Measurements from ENCODE around the gene DPH2. TPM values are rescaled to one million over a fixed set of nuclear protein-coding genes. Genes with fewer than 3 reads are reported as not detected.
A peak's percentile ranks its signal among the peaks of the same experiment; 100 is the strongest.

DPH2 gene
- polyA plus RNA-seq, 10 donors: 13.7 to 19.3 (median 18.2) TPM

- no peak for DNase-seq
Measured at GRCh38 chr1:43963006-43963405, 6.8 kb upstream of the DPH2 start.

DNA sequence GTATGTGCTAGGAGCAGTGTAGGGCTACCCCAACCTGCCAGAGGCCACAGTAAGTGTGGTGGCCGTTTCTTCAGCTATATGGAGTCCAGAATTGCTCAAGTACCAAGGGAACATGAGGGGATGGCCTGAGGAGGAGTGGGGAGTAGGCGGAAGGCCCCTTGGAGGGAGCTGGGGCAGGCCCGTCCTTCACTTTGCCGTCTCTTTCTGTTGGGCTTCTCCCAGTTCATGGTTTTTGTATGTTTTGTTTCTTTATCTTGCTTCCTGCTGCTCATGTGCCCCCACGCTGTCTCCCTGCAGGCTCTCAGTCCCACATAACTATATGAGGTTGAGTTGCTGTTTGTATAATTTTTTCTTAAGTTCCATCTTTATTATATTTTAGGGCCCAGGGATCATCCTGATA lies 5.9 kb upstream of the DPH2 start:
- DNase-seq: no peak

DNA sequence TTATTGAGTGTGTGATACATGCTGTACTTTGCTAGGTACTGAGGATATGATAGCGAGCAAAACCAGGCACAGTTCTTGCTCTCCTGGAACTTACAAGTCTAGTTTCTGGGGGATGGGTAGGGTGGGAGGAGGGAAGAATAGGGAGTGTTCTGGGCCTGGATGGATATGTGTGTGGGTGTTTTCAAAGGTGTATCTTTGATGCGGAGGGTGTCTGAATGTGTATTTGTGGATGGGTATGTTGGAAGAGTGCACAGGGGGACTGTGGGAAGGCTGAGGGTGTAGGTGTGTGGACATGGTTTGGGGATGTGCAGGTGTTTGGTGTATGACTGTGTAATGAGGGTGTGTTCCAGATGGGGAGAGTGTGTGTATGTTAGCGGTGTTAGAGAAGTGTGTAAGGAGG lies 4.5 kb upstream of the DPH2 start:
- DNase-seq: no peak

DNA sequence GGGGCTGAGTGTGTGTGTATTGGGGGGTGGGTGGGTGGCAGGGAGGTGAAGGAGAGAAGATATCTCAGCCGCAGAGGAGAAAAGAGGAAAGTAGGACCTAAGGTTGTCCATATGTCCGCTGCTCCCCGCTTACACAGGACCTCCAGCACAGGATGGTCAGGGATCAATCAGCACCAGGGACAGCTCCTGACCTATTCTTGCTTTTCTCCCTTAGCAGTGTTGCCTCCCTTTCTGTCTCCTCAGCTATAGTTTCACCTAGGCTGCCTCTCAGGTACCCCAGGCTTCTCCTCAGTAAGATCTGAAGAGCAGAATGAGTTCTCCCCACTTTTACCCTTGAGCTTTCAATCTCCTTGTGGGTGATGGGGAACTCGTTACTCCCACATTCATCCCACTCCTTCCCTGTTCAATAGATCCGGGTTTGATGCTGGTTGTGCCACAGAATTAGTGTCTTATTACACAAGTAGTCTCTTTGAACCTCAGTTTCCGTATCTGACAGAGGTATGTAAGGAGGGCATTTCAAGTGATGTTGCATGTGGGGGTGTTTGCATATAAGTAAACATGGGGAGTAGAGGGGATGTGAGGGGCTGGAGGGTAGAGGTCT lies 1.4 kb upstream of the DPH2 start:
- peak in 2 of 3 donors; percentile 48 to 53 for DNase-seq

DNA sequence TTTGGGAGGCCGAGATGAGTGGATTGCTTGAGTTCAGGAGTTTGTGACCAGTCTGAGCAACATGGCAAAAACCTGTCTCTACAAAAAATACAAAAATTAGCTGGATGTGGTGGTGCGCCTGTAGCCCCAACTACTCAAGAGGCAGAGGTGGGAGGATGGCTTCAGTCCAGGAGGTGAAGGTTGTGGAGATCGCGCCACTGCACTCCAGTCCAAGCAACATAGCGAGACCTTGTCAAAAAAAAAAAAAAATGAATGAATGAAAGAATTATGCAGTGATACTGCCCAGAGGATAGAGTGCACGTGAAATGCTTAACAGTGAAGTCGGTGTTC lies 429 bp upstream of the DPH2 start:
- no peak for DNase-seq

DNA sequence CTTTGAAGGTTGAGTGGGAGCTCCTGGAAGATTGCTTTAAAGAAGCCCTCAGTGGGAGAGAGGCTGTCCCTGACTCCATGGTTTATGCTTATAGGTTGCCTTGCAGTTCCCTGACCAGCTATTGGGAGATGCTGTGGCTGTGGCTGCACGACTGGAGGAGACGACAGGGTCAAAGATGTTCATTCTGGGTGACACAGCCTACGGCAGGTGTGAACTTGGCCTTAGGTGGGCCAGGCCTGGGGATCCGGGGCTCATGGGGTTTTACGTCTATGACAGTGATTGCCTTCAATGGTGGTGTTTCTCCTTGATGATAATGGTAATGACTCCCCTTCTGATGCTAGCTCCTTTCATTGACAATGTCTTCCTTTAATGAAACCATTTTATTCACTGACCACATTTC lies 692 bp downstream of the DPH2 start:
- no peak for DNase-seq

DNA sequence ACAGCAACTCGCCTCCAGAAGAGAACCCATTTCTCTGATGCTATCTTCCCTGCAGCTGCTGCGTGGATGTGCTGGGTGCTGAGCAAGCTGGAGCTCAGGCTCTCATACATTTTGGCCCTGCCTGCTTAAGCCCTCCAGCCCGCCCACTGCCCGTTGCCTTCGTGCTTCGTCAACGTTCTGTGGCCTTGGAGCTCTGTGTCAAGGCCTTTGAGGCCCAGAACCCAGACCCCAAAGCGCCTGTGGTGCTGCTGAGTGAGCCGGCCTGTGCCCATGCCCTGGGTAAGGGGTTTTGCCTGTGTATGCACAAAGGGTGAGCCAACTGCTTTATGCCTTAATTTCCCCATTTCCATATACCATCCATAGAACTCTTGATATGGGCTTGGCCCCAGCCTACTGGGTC lies 1.1 kb downstream of the DPH2 start:
- no peak for DNase-seq

GRCh38 chr1:43971336-43971980 lies 1.6 kb downstream of the DPH2 start:
- DNase-seq: no peak

DNA sequence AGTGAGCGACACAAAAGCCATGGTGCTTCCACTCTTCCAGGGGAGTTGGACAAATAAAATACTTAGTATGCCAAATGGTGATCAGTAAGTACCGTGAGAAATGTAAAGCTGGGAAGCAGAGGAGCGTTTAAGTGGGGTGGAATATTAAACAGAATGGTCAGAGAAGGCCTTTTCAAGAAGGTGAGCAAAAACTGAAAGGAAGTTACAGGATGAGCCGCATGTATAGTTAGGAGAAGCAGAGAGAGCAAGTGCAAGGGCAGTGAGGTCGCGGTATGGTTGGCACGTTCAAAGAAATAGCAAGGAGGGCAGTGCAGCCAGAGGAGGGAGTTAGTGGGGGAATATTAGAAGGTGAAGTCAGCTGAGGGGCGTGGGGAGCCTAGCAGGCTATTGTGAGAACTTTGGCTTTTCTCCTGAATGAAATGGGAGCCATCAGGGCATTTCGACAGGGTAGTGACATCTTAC lies 4.2 kb downstream of the DPH2 start:
- DNase-seq: no peak

- peak; percentile 94 to 98 (median 95) for DNase-seq
Measured at GRCh38 chr1:43974443-43975248, 4.8 kb downstream of the DPH2 start, which contains the start of gene ATP6V0B. Gene ATP6V0B (plus strand): TSS chr1:43974960. CDS start chr1:43975041, 81 bp downstream.

DNA sequence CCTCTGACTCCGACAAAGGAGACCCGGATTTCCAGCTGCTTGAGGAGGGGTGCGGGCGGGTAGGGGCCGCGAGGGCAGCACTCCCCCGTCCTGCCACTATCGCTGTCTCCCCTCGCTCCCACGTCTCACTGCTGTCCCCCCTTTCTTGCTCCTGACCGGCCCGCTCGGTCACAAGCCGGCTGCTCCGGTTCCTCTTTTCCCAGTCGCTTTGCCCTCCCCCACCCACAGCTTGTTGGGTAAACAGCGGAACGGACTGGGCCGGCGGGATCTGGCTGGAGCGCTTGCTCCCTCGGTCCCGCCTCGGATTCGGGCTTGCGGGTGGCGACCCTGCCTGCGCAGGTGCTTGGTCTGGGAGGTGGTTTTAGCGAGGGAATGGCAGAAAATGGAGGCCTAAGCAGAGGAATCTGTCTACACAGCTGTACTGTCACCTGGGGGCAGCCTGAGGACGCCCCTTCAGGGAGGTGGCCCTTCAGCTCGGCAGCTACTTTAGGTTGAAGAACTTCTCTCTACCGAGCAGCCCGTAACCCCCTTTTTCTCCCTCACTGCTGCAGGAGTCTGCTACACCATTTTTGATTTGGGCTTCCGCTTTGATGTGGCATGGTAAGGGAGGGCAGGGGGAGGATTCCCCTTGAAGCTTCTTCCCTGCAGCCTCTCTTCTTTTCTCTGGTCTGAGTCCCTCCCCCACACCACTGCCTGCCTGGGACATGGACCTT lies 5.6 kb downstream of the DPH2 start:
- peak in 1 of 3 donors; percentile 66 for DNase-seq

- no peak for DNase-seq
Measured at GRCh38 chr1:43976045-43976444, 6.2 kb downstream of the DPH2 start.

- no peak for DNase-seq
Measured at GRCh38 chr1:43976890-43977289, 7.1 kb downstream of the DPH2 start.

DNA sequence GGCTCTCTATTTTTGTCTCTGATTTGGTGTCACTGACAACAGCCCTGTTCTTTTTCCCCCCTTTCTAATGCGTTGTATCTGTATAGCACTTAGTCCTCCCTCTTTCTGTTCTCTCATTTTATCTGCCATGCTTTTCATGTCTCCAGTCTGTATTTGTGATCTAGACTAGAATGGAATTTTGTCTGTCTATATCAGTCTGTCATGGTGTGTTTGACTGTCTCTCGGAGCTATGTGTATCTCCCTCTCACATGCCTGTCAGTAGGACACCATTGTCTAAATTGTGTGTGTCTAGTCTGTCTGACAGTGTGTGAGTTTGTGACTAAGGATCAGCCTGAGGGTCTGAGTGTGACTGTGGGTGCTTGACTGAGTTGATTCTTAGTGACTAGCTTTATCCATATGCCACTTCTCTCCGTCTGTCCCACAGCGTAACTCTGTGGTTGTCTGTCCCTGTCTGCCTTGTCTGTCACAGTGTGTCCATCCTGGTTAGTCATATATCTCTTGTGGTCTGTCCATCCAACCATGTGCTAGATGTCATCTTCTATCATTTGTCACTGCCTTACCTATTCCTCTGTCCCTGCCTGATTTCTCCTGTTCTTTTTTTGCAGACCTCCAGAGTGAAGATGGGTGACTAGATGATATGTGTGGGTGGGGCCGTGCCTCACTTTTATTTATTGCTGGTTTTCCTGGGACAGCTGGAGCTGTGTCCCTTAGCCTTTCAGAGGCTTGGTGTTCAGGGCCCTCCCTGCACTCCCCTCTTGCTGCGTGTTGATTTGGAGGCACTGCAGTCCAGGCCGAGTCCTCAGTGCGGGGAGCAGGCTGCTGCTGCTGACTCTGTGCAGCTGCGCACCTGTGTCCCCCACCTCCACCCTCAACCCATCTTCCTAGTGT lies 7.8 kb downstream of the DPH2 start:
- DNase-seq: no peak

DNA sequence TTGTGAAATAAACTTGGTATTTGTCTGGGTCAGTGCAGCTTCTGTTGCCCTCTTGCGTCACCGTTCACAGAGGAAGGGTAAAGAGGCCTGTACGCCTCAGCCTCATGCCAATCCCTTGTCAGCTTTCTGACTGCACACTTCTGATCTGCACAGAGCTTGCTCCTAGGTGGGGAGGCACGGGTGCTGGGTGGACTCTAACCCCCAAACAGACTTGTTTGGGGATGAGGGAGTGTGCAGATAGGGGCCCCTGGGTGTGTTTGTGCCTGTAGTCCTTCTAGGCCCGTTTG lies 8.4 kb downstream of the DPH2 start:
- DNase-seq: no peak

- DNase-seq: peak; percentile 39 to 68 (median 55)
Measured at GRCh38 chr1:43978551-43979260, 8.9 kb downstream of the DPH2 start, which contains the start of gene B4GALT2. Gene B4GALT2 (plus strand): TSS chr1:43979210. CDS start chr1:43981161, 1,951 bp downstream.

- DNase-seq: no peak
Measured at GRCh38 chr1:43979261-43979527, 9.4 kb downstream of the DPH2 start.

GRCh38 chr1:43979528-43980254 lies 9.9 kb downstream of the DPH2 start:
- peak; percentile 38 to 75 (median 40) for DNase-seq

- DNase-seq: no peak
Measured at GRCh38 chr1:43980255-43981134, 10.7 kb downstream of the DPH2 start.
